IPS-NIHi7 (cell line): ENCODE data around the gene RMP24.
"Not testable (repeated sequence)": the region's sequence is repeated elsewhere in the genome, so short reads cannot be mapped to it uniquely, and the experiment has no call there.

ENCODE experiments used
- DNase-seq: peaks from one replicate; pipeline ENCODE4 v3.0.0; 2012; ENCODE audit warnings: mixed read lengths; ENCODE audit errors: extremely low spot score

The RMP24 gene

DNA sequence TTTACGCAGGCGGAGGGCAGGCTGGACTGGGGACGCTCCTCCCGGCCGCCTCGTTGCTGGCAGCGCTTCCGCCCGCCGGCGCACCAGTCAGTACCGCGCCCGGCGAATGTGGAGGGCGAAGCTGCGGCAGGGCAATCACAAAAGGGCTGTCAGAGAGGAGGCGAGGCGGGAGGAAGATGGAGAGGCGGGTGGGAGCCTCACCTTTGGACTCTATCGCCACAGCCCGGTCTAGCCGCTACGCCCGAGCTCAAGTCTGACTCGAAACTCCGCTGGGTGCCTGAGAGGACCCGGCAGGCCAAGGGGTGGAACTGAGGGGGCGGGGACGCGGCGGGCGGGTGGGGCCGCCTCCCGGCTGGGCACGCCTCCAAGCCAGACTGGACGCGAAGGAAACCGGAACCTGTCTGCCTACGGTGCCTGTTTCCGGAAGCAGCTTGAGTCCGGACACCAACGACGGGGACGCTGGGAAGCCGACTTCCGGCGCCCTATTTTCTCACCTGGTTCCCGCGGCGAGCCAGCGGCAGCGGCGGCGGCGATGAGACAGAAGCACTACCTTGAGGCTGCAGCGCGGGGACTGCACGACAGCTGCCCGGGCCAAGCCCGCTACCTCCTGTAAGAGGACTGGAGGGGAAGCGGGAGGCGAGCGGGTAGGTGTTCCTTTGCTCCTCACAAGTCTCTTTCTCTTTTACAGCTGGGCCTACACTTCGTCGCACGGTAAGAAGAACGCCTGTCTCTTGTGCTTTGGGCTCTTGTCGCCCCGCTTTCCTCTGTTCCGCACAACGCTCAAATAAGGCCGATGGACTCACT is at the start of gene RMP24:
RMP24 (plus strand) TSS at position 483 of the 804 bp plus-strand sequence.
- DNase-seq, result peak; percentile 98

DNA sequence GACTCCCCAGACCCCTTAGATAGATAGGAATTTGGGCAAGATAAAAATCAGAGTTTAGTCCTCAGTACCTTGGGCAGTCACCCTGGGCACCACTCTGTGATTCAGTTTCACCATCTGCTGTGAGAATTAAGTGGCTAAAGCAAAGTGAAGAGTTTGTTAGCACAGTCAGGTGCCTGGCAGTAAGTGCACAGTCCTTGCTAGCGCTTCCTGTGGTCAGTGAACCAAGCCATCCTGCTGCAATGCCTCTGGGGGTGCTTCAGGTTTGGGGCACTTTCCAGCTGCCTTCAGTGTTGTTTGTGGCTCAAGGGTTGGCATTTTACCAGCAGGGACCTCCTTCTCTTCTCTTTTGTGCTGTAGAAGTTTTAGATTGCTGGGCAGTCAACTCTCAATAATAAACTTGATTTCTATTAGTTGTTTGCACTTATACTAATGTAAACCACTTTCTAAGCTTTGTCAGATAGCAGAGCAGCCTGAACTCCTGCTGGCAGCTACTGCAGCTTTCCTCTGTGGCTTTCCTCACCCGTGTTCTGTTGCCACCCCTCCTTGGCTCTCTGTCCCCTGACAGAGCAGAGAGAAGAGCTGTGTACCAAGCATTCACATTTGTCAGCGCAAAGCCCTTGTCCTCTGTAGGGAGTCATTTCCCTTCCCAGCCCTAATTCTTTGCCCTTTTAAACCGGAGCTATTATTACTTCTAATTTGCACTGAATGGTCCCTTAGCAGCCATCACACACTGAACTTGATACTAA is 48.4 kb upstream of the RMP24 start:
- DNase-seq, result no peak

DNA sequence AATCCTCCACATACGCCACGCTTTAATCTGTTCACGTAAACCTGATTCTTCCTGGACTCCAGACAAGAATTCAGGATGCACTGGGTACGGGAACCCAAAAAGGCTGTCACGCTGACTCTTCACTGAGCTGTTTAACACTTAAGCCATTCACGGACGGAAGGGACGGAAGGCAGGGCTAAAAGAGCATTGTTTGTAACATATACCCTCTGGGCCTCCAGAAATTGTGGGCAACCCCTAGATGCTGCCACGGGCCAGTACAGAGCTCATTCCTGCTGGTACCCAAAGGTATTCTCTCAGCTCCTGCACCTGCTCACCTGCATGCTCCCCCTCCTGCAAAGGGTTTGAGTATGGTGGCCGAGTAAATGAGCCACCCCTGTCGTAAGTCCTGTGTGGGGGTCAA is 45.6 kb upstream of the RMP24 start:
- no peak for DNase-seq

DNA sequence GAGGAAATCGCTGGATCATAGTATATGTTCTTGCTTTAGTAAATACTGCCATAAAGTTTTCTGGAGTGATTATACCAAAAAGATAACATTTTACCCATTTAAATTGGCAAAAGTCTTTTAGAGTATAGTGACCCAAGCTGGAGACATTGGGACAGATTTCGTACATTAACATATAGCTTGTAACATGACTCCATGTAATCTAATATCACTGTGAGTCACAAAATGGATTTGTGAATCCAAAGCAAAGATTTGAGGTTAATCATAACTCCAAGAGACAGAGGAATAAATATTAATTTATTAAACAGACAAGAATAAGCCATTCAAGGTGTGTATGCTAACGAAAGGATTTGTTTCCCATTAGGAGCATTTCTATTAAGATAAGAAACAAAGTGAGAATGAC is 45.0 kb upstream of the RMP24 start:
- no peak for DNase-seq

DNA sequence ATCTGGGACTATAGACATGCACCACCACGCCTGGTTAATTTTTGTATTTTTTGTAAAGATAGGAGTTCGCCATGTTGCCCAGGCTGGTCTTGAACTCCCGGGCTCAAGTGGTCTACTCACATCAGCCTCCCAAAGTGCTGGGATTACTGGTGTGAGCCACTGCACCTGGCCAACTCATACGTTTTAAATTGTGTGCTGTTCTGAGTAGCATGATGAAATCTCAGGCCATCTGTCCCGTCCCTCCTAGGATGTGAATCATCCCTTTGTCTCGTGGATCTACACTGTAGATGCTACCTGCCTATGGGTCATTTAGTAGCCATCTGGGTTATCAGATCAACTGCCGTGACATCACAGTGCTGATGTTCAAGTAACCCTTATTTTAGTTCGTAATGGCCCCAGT is 38.5 kb upstream of the RMP24 start:
- no peak for DNase-seq

DNA sequence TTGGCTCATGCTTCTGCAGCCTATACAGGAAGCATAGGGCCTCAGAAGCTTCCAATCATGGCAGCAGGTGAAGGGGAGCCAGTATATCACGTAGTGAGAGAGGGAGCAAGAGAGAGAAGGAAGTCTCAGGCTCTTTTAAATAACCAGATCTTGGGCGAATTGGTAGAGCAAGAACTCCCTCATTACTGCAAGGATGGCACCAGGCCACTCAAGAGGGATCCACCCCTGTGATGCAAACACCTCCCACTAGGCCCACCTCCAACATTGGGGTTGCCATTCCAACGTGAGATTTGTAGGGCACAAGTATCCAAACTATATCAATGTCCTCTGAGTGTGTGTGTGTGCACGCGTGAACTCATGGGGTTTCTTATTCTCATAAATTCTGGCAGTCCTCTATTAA is 37.6 kb upstream of the RMP24 start:
- DNase-seq, result no peak

DNA sequence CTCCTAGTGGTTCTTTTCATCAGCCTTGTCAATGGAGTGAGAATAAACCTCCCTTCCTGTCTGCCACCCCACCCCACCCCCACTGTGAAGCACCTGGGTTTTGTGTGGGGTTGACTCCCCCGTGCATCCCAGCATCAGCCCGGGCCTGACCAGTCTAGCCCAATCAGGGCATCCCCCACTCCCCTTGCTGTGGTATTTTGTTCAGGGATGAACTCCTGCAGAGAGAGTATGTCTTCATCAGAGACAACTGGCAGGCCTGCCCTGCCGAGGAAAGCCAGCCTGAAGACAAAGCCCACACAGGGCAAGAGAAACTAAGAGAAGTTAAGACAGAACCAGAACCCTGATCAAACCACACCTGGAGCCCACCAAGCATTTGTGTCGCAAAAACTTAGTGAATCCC is 36.7 kb upstream of the RMP24 start:
- no peak for DNase-seq

DNA sequence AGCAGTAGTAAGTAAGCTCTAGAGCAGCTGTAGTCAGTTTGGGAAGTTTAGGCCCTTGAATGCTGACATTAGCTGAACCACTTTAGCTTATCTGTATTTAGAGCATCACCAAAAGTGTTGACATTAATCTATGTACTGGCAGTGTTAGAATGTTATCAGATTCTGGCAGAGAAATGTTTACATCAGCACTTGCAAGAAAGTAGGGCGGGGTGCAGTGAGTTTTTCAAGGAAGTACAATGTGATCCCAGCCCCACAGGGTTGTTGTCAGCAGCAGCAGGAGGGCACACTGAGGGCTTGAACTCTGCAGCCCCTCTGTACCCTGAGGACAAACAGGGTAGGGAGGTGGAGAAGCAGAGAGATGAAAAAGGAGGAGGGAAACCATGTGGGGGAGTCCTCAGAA is 35.5 kb upstream of the RMP24 start:
- DNase-seq, result no peak

DNA sequence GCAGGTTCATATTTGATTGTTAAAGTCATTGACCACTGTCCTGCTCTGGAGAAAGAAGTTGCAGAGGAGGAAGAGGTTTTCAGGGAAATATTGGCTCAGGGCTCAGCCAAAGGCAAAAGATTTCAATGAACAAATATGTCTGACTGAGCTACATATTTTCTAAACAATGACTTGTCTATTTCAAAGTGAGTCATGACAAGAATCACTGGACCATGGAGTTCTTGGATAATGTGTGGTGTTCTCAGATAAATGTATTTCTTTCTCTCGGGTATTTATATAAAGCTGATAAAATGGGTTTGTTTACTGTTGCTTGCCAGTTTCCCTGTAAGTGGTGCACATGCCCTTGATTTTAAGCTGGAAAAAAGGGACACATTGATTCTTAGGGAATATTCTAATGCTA is 34.3 kb upstream of the RMP24 start:
- no peak for DNase-seq

DNA sequence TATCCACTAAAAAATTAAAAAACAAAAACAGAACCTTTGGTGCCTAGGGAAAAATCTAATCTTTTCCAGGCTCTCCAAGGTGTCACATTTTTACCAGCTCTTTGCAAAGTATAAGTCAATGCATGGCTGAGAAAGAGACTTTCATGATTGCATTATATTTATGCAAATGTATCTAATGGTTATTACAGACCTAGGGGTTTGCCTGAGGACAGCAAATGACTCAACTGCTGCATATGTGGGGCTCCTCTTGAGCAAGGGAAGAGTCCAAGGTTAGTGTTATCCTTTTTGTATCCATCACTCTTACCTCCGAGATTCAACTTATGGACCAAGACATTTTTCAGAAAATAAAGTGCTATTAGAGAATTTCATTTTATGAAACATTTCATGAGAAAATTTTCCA is 33.9 kb upstream of the RMP24 start:
- no peak for DNase-seq

DNA sequence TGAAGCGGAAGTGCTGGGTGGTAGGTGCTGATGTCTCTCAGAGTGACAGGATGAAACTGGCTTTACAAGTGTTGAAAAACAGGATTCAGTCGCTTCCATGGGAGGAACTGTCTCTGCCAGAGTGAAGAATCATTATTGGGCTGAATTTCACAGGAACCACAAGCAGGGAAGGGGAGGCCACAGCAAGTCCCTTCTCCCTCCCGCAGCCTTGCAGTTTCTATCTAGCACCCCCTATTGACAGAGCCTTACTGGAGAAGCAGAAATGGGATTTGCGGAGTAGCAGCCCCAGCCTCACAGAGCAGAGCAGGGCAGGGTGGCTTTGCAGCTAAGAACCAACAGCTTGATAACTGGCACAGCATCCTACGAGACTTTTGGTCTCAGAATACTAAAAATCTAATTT is 33.3 kb upstream of the RMP24 start:
- peak; percentile 79 for DNase-seq

DNA sequence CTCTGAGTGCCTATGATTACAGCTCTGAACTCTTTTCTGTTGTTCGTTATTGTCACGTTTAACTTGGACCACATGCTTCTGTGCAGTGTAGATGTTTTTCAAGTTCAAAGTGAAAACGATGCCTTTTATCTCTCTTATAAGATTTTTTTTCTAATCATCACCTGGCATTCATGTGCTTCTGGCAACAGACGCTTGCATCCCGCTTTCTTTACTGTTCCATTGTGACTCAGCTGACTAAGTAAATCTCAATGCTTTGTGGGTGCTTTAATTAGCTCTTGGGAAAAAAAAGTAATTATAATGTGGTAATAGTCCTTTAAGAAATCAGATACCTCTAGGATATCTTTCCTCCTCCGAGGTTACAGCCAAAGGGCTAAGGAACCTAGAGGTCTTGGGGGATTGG is 31.2 kb upstream of the RMP24 start:
- DNase-seq, result no peak

DNA sequence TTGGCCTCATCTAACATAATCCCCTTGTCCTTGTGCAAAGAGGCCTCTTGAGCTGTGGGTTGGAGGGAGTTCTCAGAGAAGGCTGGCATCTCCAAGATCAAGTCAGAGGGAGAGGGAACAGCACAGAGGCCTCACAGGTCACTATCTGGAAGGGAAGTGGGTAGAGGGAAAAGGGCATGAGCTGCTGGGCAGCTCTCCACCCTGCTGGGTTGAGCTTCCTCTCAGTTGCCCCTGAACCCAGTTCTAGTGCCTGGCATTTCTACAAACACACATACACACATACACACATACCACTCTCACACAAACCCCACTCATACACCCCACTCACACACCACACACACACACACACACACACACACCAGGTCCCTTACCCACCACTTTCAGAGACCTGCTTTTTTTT is 30.3 kb upstream of the RMP24 start:
- no peak for DNase-seq

DNA sequence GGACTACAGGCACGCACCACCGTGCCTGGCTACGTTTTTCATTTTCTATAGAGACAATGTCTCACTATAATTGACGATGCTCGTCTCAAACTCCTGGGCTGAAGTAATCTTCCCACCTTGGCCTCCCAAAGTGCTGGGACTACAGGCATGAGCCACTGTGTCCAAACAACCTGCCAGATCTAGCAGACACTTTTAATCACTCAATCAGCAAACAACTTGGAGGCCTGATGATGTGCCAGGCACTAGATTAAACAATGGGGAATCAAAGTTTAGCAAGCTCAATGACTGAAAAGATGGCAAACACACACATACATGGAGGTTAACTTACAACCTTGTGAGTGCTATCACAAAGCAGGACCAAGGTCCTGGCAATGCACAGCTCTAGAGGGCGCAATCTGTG is 29.8 kb upstream of the RMP24 start:
- DNase-seq, result no peak

DNA sequence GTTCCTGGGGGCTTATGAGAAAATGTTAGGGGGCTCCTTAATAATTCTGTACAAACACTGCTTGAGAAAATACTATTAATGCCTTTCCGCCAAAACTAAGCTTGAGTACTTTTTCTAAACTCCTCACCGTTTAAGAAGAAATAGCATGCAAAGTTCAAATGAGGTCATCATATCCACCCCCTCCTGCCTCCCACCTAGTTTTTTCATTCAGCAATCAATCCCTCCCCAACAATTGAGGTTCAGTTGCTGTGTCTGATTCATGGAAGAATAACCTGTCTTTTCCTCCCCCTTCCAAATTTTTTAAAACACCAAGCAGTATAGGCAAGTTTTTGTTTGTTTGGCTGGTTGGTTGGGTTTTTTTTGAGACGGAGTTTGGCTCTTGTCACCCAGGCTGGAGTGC is 24.4 kb upstream of the RMP24 start:
- DNase-seq, result no peak

DNA sequence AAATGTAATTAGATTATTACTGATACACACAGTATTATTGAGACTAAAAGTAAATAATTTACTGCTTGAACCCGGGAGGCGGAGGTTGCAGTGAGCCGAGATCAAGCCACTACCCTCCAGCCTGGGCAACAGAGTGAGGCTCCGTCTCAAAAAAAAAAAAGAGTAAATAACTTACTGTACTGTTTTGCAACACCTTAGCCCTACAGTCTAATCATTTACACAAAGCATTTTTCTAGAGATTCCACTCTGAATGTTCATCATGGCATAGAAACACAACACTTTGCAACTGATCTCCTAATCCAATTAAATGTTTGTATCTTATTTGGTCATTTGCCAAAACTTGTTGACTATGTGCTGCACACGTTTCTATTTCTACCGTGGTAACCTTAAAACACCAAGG is 23.4 kb upstream of the RMP24 start:
- no peak for DNase-seq

DNA sequence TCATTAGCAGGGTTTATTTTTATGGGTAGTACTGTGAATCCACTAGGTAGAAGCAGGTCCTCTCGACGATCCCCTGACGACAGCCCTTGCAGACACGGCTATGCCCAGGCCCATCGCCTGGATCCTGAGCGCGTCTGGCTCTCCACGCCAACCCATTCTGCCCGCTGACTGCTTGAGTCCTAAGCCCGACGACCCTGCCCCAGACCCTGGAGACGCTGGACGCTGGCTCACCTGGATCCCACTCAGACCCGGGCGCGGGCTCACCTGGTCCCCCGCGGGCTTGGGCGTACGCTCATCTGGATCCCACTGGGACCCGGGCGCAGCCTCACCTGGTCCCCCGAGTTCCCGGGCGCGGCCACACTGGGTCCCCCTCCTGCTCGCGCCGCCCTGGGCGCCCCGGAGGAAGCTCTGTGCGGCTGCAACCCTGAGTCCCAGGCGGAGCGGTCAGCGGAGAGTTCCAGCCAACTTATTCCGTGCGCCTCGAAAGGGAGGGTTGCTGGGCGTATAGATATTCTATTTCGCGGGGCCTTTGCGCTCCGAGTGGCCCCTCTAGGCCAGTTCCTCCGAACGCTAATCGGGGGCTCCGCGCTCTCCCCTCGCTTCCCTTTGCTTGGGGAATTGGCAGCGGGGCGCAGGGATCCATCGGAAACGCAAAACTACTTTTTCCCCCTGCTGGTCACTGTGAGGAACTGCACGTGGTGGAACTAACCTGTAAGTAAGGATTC is 22.4 kb upstream of the RMP24 start:
- DNase-seq, result peak; percentile 78

DNA sequence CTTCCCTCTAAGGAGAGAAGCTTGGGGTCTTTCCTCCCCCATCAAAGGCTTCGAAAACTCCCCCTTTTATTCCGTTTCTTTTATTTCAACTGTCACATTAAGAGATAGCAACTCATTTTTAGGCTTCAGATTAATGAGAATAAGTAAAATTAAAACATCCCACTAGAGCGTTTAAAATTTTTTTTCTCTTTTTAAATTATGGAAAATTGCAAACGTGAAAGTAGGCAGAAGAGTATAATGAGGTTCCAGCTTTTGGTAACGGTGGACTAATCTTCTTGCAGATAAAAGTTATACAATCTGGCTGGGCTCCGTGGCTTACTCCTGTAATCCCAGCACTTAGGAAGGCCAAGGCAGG is 21.9 kb upstream of the RMP24 start:
- no peak for DNase-seq

DNA sequence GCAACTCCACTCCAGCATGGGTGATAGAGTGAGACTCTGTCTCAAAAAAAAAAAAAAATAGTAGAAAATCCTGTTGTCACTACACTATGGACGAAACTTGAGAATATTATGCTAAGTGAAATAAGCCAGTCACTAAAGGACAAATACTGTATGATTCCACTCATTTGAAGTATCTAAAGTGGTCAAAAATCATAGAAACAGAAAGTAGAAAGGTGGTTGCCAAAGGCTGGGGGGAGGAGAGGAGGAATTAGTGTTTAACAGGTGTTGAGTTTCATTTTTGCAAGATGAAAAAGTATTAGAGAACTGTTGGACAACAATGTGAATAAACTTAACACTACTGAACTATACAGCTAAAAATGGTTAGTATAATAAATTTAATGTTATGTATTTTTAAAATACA is 18.8 kb upstream of the RMP24 start:
- no peak for DNase-seq

DNA sequence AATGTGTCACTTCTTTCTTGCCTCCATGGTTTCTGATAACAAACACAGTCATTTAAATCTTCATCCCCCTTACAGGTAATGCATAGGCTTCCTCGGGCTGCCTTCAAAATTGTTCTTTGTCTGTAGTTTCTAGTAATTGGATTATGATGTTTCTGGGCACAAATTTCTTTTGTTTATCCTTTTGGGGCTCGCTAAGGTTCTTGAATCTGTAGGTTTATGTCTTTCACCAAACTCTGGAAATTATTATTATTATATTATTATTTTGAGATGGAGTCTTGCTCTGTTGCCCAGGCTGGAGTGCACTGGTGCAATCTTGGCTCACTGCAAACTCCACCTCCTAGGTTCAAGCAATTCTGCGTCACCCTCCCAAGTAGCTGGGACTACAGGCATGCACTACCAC is 16.3 kb upstream of the RMP24 start:
- DNase-seq, result no peak

DNA sequence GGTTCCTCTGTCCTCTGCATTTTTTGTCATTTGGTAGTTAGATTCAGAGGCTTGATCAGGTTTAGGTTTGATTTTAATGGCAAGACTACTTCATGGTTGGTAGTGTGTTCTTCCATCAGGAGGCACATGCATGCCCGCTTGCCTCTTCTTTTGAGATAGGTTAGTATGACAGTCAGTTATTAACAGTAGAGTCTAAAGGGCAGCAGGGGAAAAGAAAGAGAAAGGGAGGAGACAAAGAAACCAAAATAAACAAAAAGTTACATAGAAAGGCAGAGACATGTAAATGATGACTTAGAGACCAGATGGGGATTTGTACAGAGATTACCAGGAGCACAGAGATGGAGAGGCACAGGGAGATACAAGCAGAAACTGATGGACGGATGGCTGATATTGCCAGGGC is 10.2 kb upstream of the RMP24 start:
- no peak for DNase-seq

DNA sequence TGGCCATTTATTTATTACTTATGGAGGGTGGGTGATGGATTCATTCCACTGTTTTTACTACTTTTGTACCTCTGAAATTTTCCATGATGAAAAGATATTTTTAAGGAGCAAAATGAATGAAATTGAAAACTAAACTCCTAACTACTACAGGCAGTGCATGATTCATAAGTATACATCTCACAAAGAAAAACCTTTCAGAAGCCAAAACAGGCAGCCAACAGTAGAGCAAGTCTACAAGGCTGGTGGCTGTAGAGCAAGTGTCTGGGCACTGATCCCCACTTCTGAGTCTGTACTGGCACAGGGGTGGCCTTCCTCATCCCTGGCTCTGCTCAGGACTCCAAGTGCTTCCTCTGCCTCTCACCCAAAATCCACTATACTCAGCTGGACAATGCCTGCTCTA is 8.2 kb upstream of the RMP24 start:
- DNase-seq, result no peak

DNA sequence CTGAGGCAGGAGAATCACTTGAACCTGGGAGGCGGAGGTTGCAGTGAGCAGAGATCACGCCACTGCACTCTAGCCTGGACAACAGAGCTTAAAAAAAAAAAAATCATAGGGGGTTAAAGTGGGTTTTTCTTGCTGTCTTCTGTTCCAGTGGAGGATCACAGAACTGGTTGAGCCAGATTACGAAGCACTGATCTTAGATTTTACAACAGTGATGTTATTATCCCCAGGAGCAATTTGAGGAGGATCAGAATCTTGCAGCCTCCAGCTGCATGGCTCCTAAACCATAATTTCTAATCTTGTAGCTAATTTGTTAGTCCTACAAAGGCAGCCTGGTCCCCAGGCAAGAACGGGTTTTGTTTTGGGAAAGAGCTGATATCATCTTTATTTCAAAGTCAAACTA is 4.6 kb upstream of the RMP24 start:
- DNase-seq, result not testable (repeated sequence)
